IMR-90 (cell line): Measurements from ENCODE around the gene AAK1. TPM values are rescaled to one million over a fixed set of nuclear protein-coding genes. Genes with fewer than 3 reads are reported as not detected.

Source experiments
- ATAC-seq: fragments of 200-7000 bp; cut with Tn5 transposase; 2 replicates; pipeline ENCODE4 v1.9.1; 2020; ENCODE audit warnings: low read depth, mild to moderate bottlenecking, moderate library complexity
- BruUV-seq: library from RNA; stranded (reverse); fragments of 400-500 nt; replicated peaks from 2 replicates; lab custom pipeline; 2021; lab: Mats Ljungman, UMichigan
- CTCF ChIA-PET: fragments of 300-600 bp; formaldehyde crosslinking; extraction: SDS; loops from one replicate; lab custom pipeline; 2021; ENCODE audit warnings: antibody characterized with exemption; lab: Yijun Ruan, JAX
- POLR2A ChIA-PET: fragments of 300-600 bp; sonication (Branson Sonifier 250); formaldehyde crosslinking; loops from one replicate; lab custom pipeline; 2022; ENCODE audit warnings: antibody characterized with exemption; ENCODE audit not compliant: unreplicated experiment; lab: Charles Lee
- DNase-seq: peaks from one replicate; pipeline ENCODE4 v3.0.0; 2013
- H2AFZ ChIP-seq: replicated peaks from 2 replicates; pipeline ENCODE3; 2013; ENCODE audit warnings: low read length, mild to moderate bottlenecking; ENCODE audit not compliant: poor library complexity
- H2AK5ac ChIP-seq: 2 replicates; pipeline ENCODE4 v1.6.1; 2013; ENCODE audit warnings: low read depth, low read length, inconsistent platforms
- H2AK9ac ChIP-seq: replicated peaks from 2 replicates; pipeline ENCODE3; 2013; ENCODE audit warnings: mild to moderate bottlenecking, low read depth, low read length, moderate library complexity; ENCODE audit not compliant: poor library complexity
- H2BK120ac ChIP-seq: 2 replicates; pipeline ENCODE4 v1.6.1; 2013; ENCODE audit warnings: low read depth, low read length, inconsistent platforms
- H2BK15ac ChIP-seq: 3 replicates; pipeline ENCODE4 v1.6.1; 2013; ENCODE audit warnings: low read depth, low read length, inconsistent platforms
- H2BK20ac ChIP-seq: 2 replicates; pipeline ENCODE4 v1.6.1; 2013; ENCODE audit warnings: low read depth, mild to moderate bottlenecking, inconsistent platforms, low read length, moderate library complexity
- H2BK5ac ChIP-seq: 2 replicates; pipeline ENCODE4 v1.6.1; 2013; ENCODE audit warnings: mild to moderate bottlenecking, low read depth, low read length, inconsistent platforms; ENCODE audit not compliant: poor library complexity, severe bottlenecking
- H3K14ac ChIP-seq: replicated peaks from 2 replicates; pipeline ENCODE4 v1.6.1; 2013; ENCODE audit warnings: low read depth, low read length, inconsistent platforms
- H3K18ac ChIP-seq: 2 replicates; pipeline ENCODE4 v1.6.1; 2013; ENCODE audit warnings: low read depth, low read length, control low read depth
- H3K23ac ChIP-seq: 2 replicates; pipeline ENCODE4 v1.6.1; 2013; ENCODE audit warnings: low read depth, low read length, inconsistent platforms
- H3K27ac ChIP-seq: 2 replicates; pipeline ENCODE4 v1.5.1; 2013; ENCODE audit warnings: mild to moderate bottlenecking, control low read depth, low read length; ENCODE audit not compliant: insufficient read depth
- H3K27me3 ChIP-seq: 2 replicates; pipeline ENCODE4 v1.6.1; 2013; ENCODE audit warnings: low read length; ENCODE audit not compliant: control insufficient read depth, insufficient read depth
- H3K36me3 ChIP-seq: 2 replicates; pipeline ENCODE4 v1.6.1; 2013; ENCODE audit warnings: low read length, mixed read lengths; ENCODE audit not compliant: control insufficient read depth, insufficient read depth
- H3K4ac ChIP-seq: 2 replicates; pipeline ENCODE4 v1.6.1; 2013; ENCODE audit warnings: low read depth, low read length, inconsistent platforms
- H3K4me1 ChIP-seq: 2 replicates; pipeline ENCODE4 v1.6.1; 2013; ENCODE audit warnings: low read length, mixed read lengths; ENCODE audit not compliant: control insufficient read depth, insufficient read depth
- H3K4me2 ChIP-seq: 2 replicates; pipeline ENCODE4 v1.6.1; 2013; ENCODE audit warnings: low read depth, mild to moderate bottlenecking, control low read depth, low read length, moderate library complexity
- H3K4me3 ChIP-seq: 2 replicates; pipeline ENCODE4 v1.5.1; 2013; ENCODE audit warnings: low read depth, mild to moderate bottlenecking, control low read depth, low read length, moderate library complexity; ENCODE audit not compliant: insufficient read depth
- H3K56ac ChIP-seq: 2 replicates; pipeline ENCODE4 v1.6.1; 2013; ENCODE audit warnings: low read length, inconsistent platforms; ENCODE audit not compliant: insufficient read depth; ENCODE audit errors: extremely low read depth
- H3K79me1 ChIP-seq, 2 experiments: 2 replicates each; pipeline ENCODE4 v1.6.1; 2013; ENCODE audit warnings: low read length in 2 of 2, inconsistent platforms in 1 of 2, low read depth in 1 of 2
- H3K9ac ChIP-seq: 2 replicates; pipeline ENCODE4 v1.6.1; 2013; ENCODE audit warnings: low read depth, low read length, control low read depth
- H3K9me1 ChIP-seq: 2 replicates; pipeline ENCODE4 v1.6.1; 2013; ENCODE audit warnings: low read length, inconsistent platforms; ENCODE audit not compliant: insufficient read depth
- H3K9me3 ChIP-seq: 2 replicates; pipeline ENCODE4 v1.6.1; 2013; ENCODE audit warnings: low read length; ENCODE audit not compliant: control insufficient read depth, insufficient read depth
- H4K20me1 ChIP-seq: 2 replicates; pipeline ENCODE4 v1.6.1; 2013; ENCODE audit warnings: low read length, inconsistent platforms; ENCODE audit not compliant: insufficient read depth
- H4K5ac ChIP-seq: 2 replicates; pipeline ENCODE4 v1.6.1; 2013; ENCODE audit warnings: mild to moderate bottlenecking, low read depth, low read length, control low read depth
- H4K8ac ChIP-seq, 2 experiments: 2 replicates each; pipeline ENCODE4 v1.6.1; 2013; ENCODE audit warnings: low read depth in 2 of 2, low read length in 2 of 2, control low read depth in 1 of 2, inconsistent platforms in 1 of 2
- H4K91ac ChIP-seq: 2 replicates; pipeline ENCODE4 v1.6.1; 2013; ENCODE audit warnings: low read depth, low read length, inconsistent platforms; ENCODE audit not compliant: insufficient read depth
- MAFK ChIP-seq: IDR thresholded peaks from 2 replicates; pipeline ENCODE4 v1.6.1; 2012; ENCODE audit warnings: low read depth, low read length, improper control_type of control experiment
- RAD21 ChIP-seq: IDR thresholded peaks from 2 replicates; pipeline ENCODE4 v1.6.1; 2012; ENCODE audit warnings: low read length, improper control_type of control experiment
- WGBS, 2 experiments: methylation state at CpG; one replicate each; pipeline versions ENCODE4 v1.1.5 to v1.1.7; 2013; ENCODE audit warnings: missing lambda C conversion rate in 2 of 2; ENCODE audit not compliant: insufficient read length in 1 of 2; ENCODE audit errors: extremely low coverage in 2 of 2; 5-methylcytosine and 5-hydroxymethylcytosine counted together
- dilution Hi-C: fragments of 300-500 bp; cut with HindIII; formaldehyde crosslinking; loops from one replicate; pipeline ENCODE4 v1.14.3; 2018; ENCODE audit warnings: low sequenced_read_pairs; ENCODE audit not compliant: unreplicated experiment
- in situ Hi-C: fragments of 300-500 bp; cut with MboI; formaldehyde crosslinking; loops from 3 replicates; pipeline ENCODE4 v1.14.3; 2019; ENCODE audit warnings: low sequenced_read_pairs, inconsistent platforms, mixed read lengths
- intact Hi-C: fragments of 100-400 bp; cut with micrococcal nuclease; formaldehyde crosslinking; loops from 2 replicates; pipeline ENCODE4 v1.10.0; 2022
- polyA plus RNA-seq, 3 experiments: library from polyadenylated mRNA; depleted of rRNA; stranded (reverse); fragments of >200 nt; gene quantifications; 2 replicates each; pipeline ENCODE4 v1.2.3, GENCODE V29; 2012; ENCODE audit warnings: low replicate concordance in 1 of 3
- total RNA-seq: library from RNA; depleted of rRNA; stranded (reverse); fragments of >200 nt; gene quantifications from 2 replicates; pipeline ENCODE4 v1.2.3, GENCODE V29; 2012

Gene AAK1
- total and polyA plus RNA-seq, 2 of the 4 experiments (the other 2 are of a cell fraction), result 21.9 to 26.5 TPM

GRCh38 chr2:69689969-69690368, 46.4 kb upstream of the AAK1 start:
- Histone ChIP-seq H3K4me2 (no peak overlapping the region), H4K20me1 (0 out of 2 replicates have a peak, but pooled peaks cover under 1% of the 10 kb centered on the region), H3K4me1 (peaks cover 19% of the 10 kb centered on the region), H3K4ac (no peak overlapping the region), H2BK15ac (no peak overlapping the region), H2AK9ac (no peak overlapping the region), H2BK120ac (no peak overlapping the region), H3K18ac (no peak overlapping the region), H3K23ac (no peak overlapping the region), H2BK5ac (no peak overlapping the region), H3K4me3 (no peak overlapping the region), H2AFZ (no peak overlapping the region), H3K27ac (no peak overlapping the region), H3K56ac (no peak overlapping the region), H4K8ac (no peak overlapping the region), H4K5ac (no peak overlapping the region), H3K9me1 (peaks cover 18% of the 10 kb centered on the region), H3K9ac (no peak overlapping the region), H2BK20ac (no peak overlapping the region), H3K14ac (no peak overlapping the region), H2AK5ac (no peak overlapping the region), H4K91ac (no peak overlapping the region), H3K79me1 (peaks cover 4 to 15% of the 10 kb centered on the region in 2 experiments; a peak in 2 of 4 replicates), H3K27me3 (no peaks in the 10 kb centered on the region), H3K9me3 (no peaks in the 10 kb centered on the region), H3K36me3 (no peaks in the 10 kb centered on the region)
- ChIA-PET CTCF (no interaction called here), POLR2A (no interaction called here)
- no CpG with 5 or more reads among the region's 2 CpGs for WGBS, 2 experiments
- ATAC-seq, result no peak
- no TSS peak for BruUV-seq
- TF ChIP-seq MAFK, result peak; percentile 6; the same call in 1 of the 2 replicates
- no peak for TF ChIP-seq RAD21
- in situ Hi-C loops, result no loop called here
- intact Hi-C loops, result no loop called here
- DNase-seq, result no peak
- dilution Hi-C loops, result no loop called here
